Neural crest cell (in vitro differentiated cells): ENCODE measurements around the gene MEF2D. TPM values are rescaled to one million over a fixed set of nuclear protein-coding genes. Genes with fewer than 3 reads are reported as not detected.

Experiments used
- DNase-seq: peaks from one replicate; pipeline ENCODE4 v3.0.0; 2021; ENCODE audit warnings: low read depth, mixed read lengths, low spot score
- H3K27ac Mint-ChIP-seq: one replicate; pipeline ENCODE4 v1.8.0; 2021; ENCODE audit warnings: mild to moderate bottlenecking, mixed read lengths; ENCODE audit not compliant: unreplicated experiment
- H3K27me3 Mint-ChIP-seq: 2 replicates; pipeline ENCODE4 v1.8.0; 2021; ENCODE audit warnings: low read depth, mild to moderate bottlenecking, mixed read lengths
- H3K36me3 Mint-ChIP-seq: 2 replicates; pipeline ENCODE4 v1.8.0; 2021; ENCODE audit warnings: low read depth, mild to moderate bottlenecking, mixed read lengths
- H3K4me1 Mint-ChIP-seq: 2 replicates; pipeline ENCODE4 v1.8.0; 2021; ENCODE audit warnings: mixed read lengths
- H3K4me3 Mint-ChIP-seq: one replicate; pipeline ENCODE4 v1.8.0; 2021; ENCODE audit warnings: mild to moderate bottlenecking, mixed read lengths
- H3K9me3 Mint-ChIP-seq: 2 replicates; pipeline ENCODE4 v1.8.0; 2021; ENCODE audit warnings: mixed read lengths
- total RNA-seq: library from RNA; stranded (reverse); gene quantifications from 2 replicates; pipeline ENCODE4 v1.2.1, GENCODE V29; 2021
- TF ChIP-seq, protein P1 (sequence below): fragments of 200-600 bp; sonication (generic); conservative IDR thresholded peaks from 2 replicates; pipeline ENCODE4 v1.5.0; 2021; ENCODE audit warnings: antibody characterized with exemption, mild to moderate bottlenecking

Gene MEF2D
- total RNA-seq, 1 donor from 2014 or later, result 17.3 TPM

DNA sequence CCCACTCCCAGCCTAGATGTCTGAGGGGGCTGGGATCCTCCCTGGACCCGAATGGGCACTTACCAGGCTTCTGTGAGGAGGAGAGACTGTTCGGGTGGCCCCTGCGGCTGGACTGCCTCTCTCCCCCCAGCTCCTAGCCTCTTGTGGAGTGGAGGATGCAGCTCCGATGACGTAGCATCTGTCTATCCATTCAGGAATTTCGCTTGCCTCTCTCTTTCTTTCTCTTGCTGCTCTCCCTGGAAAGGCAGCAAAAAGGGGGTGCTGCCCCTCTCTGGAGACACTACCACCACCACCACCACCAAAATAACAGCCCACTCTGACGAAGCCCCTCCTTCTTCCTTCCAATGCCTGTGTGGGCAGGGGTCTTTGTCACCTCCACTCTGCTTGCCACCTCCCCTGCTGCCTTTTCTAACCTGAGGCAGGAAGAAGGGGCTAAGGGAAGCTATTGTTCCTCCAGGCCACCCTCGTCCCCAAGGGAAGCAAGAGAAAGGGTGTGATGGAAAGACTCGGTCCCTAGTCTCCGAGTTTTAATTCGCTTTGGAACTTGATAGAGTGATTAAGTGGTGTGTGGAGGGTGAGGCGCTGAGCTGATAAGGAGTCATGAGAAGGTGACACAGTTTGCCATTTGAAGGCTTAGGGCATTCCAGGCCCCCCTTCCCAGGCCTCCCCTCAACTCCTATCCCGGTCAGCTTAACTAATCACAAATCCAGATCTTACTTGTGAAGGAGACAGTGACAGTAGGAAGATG lies 71.1 kb downstream of the MEF2D start:
- H3K36me3 Mint-ChIP-seq, result no peaks in the 10 kb centered on the region
- TF ChIP-seq, protein P1, sequence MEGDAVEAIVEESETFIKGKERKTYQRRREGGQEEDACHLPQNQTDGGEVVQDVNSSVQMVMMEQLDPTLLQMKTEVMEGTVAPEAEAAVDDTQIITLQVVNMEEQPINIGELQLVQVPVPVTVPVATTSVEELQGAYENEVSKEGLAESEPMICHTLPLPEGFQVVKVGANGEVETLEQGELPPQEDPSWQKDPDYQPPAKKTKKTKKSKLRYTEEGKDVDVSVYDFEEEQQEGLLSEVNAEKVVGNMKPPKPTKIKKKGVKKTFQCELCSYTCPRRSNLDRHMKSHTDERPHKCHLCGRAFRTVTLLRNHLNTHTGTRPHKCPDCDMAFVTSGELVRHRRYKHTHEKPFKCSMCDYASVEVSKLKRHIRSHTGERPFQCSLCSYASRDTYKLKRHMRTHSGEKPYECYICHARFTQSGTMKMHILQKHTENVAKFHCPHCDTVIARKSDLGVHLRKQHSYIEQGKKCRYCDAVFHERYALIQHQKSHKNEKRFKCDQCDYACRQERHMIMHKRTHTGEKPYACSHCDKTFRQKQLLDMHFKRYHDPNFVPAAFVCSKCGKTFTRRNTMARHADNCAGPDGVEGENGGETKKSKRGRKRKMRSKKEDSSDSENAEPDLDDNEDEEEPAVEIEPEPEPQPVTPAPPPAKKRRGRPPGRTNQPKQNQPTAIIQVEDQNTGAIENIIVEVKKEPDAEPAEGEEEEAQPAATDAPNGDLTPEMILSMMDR, result no peak
- H3K27me3 Mint-ChIP-seq, result peaks cover 100% of the 10 kb centered on the region
- no peaks in the 10 kb centered on the region for H3K4me1 Mint-ChIP-seq
- no peak overlapping the region for H3K4me3 Mint-ChIP-seq
- H3K27ac Mint-ChIP-seq, result no peak overlapping the region
- no peaks in the 10 kb centered on the region for H3K9me3 Mint-ChIP-seq
- DNase-seq, result no peak

DNA sequence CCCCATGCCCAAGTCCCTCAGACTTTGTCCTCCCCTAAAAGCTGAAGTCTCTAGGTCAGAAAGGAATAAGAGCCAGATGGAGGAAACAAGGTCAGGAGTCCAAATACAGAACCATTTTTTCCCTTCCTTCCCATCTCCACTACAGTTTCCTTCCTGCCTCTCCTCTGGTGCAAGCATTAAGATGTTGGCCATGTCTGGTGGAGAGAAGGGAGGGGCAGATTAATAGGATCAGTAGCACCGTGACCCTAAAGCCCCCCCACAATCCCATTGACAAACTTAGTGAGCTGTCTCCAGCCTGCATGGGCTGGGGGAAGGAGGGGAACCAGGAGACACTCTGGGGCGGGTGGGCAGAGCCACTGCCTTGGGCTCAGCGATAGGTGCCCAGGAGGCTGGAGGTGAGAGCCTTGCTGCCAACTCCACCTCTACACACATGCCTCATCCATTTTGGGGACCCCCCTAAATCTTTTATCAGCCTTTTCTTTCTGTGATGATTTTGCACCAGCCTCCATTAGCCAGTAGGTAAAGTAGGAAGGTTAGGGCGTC lies 71.8 kb downstream of the MEF2D start:
- H3K4me3 Mint-ChIP-seq, result no peak overlapping the region
- H3K36me3 Mint-ChIP-seq, result no peaks in the 10 kb centered on the region
- no peak for DNase-seq
- TF ChIP-seq, protein P1, result no peak
- H3K9me3 Mint-ChIP-seq, result no peaks in the 10 kb centered on the region
- H3K27ac Mint-ChIP-seq, result no peak overlapping the region
- H3K4me1 Mint-ChIP-seq, result no peaks in the 10 kb centered on the region
- H3K27me3 Mint-ChIP-seq, result peaks cover 100% of the 10 kb centered on the region

DNA sequence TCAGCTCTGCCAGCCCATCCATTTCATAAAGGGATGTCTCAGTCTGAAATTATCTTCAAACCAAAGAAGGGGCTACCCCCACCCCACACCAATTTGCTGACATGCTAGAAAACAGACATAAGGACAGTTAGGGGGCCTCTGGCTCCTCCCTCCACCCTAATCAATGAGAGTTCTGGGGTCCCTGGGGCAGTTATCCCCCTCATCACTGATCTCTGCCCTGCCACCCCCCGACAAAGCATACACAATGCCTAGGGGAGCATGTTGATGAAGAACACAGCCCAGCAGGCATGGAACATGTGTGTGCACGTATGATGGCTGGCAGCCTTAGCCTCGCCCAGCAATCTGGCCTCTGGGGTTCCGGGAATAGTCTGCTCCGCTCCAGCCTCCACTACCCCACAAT lies 72.6 kb downstream of the MEF2D start:
- no peak for DNase-seq
- peaks cover 100% of the 10 kb centered on the region for H3K27me3 Mint-ChIP-seq
- no peak overlapping the region for H3K4me3 Mint-ChIP-seq
- H3K9me3 Mint-ChIP-seq, result no peaks in the 10 kb centered on the region
- no peaks in the 10 kb centered on the region for H3K4me1 Mint-ChIP-seq
- H3K27ac Mint-ChIP-seq, result no peak overlapping the region
- TF ChIP-seq, protein P1, result no peak
- H3K36me3 Mint-ChIP-seq, result no peaks in the 10 kb centered on the region

DNA sequence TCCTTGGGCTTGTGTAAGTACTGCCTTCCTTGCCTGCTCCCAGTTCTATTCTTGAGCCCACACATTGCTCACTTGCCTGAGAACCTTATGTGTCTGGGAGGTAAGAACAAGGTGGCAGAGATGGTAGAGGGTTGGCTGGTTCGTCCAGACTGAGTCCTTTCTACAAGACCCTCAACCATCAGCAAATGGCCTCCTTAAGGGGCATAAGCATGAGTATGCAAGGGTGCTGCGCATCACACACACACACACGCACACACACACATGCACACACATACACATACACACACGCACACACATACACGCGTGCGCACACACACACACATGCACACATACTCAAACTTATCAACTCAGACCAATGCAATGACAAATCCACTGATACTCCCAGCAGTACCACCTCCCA lies 74.6 kb downstream of the MEF2D start:
- H3K36me3 Mint-ChIP-seq, result peaks cover 2% of the 10 kb centered on the region
- no peak for DNase-seq
- no peak overlapping the region for H3K4me3 Mint-ChIP-seq
- H3K9me3 Mint-ChIP-seq, result no peaks in the 10 kb centered on the region
- no peak overlapping the region for H3K27ac Mint-ChIP-seq
- H3K4me1 Mint-ChIP-seq, result peaks cover 4% of the 10 kb centered on the region
- TF ChIP-seq, protein P1, result no peak
- H3K27me3 Mint-ChIP-seq, result peaks cover 99% of the 10 kb centered on the region

DNA sequence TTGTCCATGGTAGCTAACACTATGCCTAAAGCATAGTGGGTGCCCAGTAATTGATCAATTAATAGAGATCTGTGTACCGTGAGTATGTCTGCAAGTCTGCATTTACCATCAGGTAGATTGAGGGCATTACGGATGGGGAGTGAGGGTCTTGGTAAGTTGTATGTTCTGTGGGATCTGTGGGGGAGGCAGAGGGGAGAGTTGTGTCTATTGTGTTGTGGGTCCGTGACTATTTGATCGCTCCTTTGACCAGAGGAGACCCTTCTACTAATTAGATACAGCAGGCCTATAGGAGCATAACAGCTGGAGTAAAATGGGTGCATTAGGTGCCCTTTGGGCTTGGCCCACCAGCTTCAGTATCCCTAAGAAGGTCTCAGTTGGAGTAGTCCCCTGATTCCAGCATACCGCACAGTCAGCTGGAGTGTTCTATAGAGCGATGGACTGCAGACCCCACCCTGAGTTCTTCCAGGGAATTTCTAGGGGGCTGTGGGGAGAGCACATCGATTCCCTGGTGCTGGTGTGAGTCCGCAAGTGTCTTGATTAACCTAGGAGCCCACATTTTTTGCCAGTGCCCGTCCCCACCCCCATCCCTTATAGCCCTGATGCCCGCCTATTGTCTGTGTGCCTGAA lies 75.7 kb downstream of the MEF2D start:
- Mint-ChIP-seq H3K36me3 (peaks cover 2% of the 10 kb centered on the region), H3K4me1 (peaks cover 4% of the 10 kb centered on the region), H3K4me3 (no peak overlapping the region), H3K9me3 (no peaks in the 10 kb centered on the region), H3K27me3 (peaks cover 99% of the 10 kb centered on the region), H3K27ac (no peak overlapping the region)
- TF ChIP-seq, protein P1, result no peak
- no peak for DNase-seq
